ENCODE results near the gene LAMTOR2. TPM values are rescaled to one million over a fixed set of nuclear protein-coding genes. Genes with fewer than 3 reads are reported as not detected.
A peak's percentile ranks its signal among the peaks of the same experiment; 100 is the strongest.

Gene LAMTOR2
- polyA plus RNA-seq, 3 donors: 99.8 to 227 (median 210) TPM

GRCh38 chr1:156097499-156098178 is 43.1 kb downstream of the LAMTOR2 start:
- Histone ChIP-seq H3K79me2 (ENCODE audit: insufficient read depth, low read length) (no peaks in the 10 kb centered on the region), H3K9me3 (replicated peaks in 1 of 2; ENCODE audit: control insufficient read depth in 1 of 2, insufficient read depth in 1 of 2, low read length in 2 of 2) (peaks cover 0 to 4% of the 10 kb centered on the region in 2 donors), H3K36me3 (replicated peaks in 1 of 2; ENCODE audit: control insufficient read depth in 1 of 2, insufficient read depth in 2 of 2, low read length in 2 of 2) (no peaks in the 10 kb centered on the region), H3K4me1 (ENCODE audit: control insufficient read depth in 1 of 2, insufficient read depth in 2 of 2, low read length in 2 of 2) (peaks cover 11 to 20% of the 10 kb centered on the region in 2 donors), H3K9ac (ENCODE audit: insufficient read depth, low read length, poor library complexity, severe bottlenecking) (peak overlapping the region; percentile 41), H2AFZ (ENCODE audit: insufficient read depth, low read depth, low read length, poor library complexity, severe bottlenecking) (no peak overlapping the region), H3K4me2 (replicated peaks; ENCODE audit: extremely low read depth, low read length, poor library complexity, severe bottlenecking) (no peak overlapping the region), H4K20me1 (ENCODE audit: insufficient read depth, low read length) (no peaks in the 10 kb centered on the region), H3K27me3 (ENCODE audit: control insufficient read depth in 2 of 2, insufficient read depth in 2 of 2, low read length in 2 of 2) (peaks cover 59 to 100% of the 10 kb centered on the region in 2 donors), H3K27ac (ENCODE audit: low read depth in 1 of 2, low read length in 2 of 2) (peak overlapping the region in 1 of 2 donors; percentile 30), H3K4me3 (replicated peaks in 1 of 3; ENCODE audit: low read depth in 2 of 3, low read length in 3 of 3) (no peak overlapping the region)
- H3K9me3 Mint-ChIP-seq: peaks cover 0 to 15% (median 2%) of the 10 kb centered on the region in 7 donors
- DNase-seq: peak in 1 of 3 donors; percentile 42
- no peak for TF ChIP-seq CTCF (IDR thresholded peaks at IDR 0.05)
- H3K36me3 Mint-ChIP-seq: peaks cover 7 to 16% of the 10 kb centered on the region in 2 donors
- H3K27me3 Mint-ChIP-seq (ENCODE audit: low read depth in 3 of 3): peaks cover 91 to 99% (median 99%) of the 10 kb centered on the region in 3 donors
- 68% methylated on average over 4 of the region's 9 CpGs for WGBS (ENCODE audit: insufficient coverage)
- intact Hi-C loops (cut with micrococcal nuclease): loop anchor here (2.0 to 10.0 kb wide), 3 partner anchors 29 to 67 kb away; no protein-coding TSS in a partner anchor
- H3K4me3 Mint-ChIP-seq: peak overlapping the region; percentile 16 to 85
- peaks cover 24% of the 10 kb centered on the region for H3K4me1 Mint-ChIP-seq
- H3K27ac Mint-ChIP-seq: peak overlapping the region; percentile 78 to 97 (median 94)

GRCh38 chr1:156098784-156099183 is 44.2 kb downstream of the LAMTOR2 start:
- 83% methylated on average over 2 of the region's 2 CpGs for WGBS (ENCODE audit: insufficient coverage)
- intact Hi-C loops (cut with micrococcal nuclease): loop anchor here in 1 of 2 donors (10.0 kb wide), 1 partner anchor 66 kb away; no protein-coding TSS in a partner anchor

More at GRCh38 chr1:156098784-156099183, 44.2 kb downstream of the LAMTOR2 start:
- DNase-seq: no peak
- peaks cover 10 to 20% of the 10 kb centered on the region in 2 donors for H3K36me3 Mint-ChIP-seq
- peaks cover 0 to 15% (median 2%) of the 10 kb centered on the region in 7 donors for H3K9me3 Mint-ChIP-seq
- TF ChIP-seq CTCF (IDR thresholded peaks at IDR 0.05): no peak
- Histone ChIP-seq H4K20me1 (ENCODE audit: insufficient read depth, low read length) (no peaks in the 10 kb centered on the region), H3K4me3 (replicated peaks in 1 of 3; ENCODE audit: low read depth in 2 of 3, low read length in 3 of 3) (no peak overlapping the region), H3K9ac (ENCODE audit: insufficient read depth, low read length, poor library complexity, severe bottlenecking) (no peak overlapping the region), H3K36me3 (replicated peaks in 1 of 2; ENCODE audit: control insufficient read depth in 1 of 2, insufficient read depth in 2 of 2, low read length in 2 of 2) (no peaks in the 10 kb centered on the region), H3K27ac (ENCODE audit: low read depth in 1 of 2, low read length in 2 of 2) (no peak overlapping the region), H3K4me1 (ENCODE audit: control insufficient read depth in 1 of 2, insufficient read depth in 2 of 2, low read length in 2 of 2) (peaks cover 22 to 31% of the 10 kb centered on the region in 2 donors), H3K27me3 (ENCODE audit: control insufficient read depth in 2 of 2, insufficient read depth in 2 of 2, low read length in 2 of 2) (peaks cover 57 to 100% of the 10 kb centered on the region in 2 donors), H2AFZ (ENCODE audit: insufficient read depth, low read depth, low read length, poor library complexity, severe bottlenecking) (no peak overlapping the region), H3K79me2 (ENCODE audit: insufficient read depth, low read length) (no peaks in the 10 kb centered on the region), H3K9me3 (replicated peaks in 1 of 2; ENCODE audit: control insufficient read depth in 1 of 2, insufficient read depth in 1 of 2, low read length in 2 of 2) (peaks cover 0 to 4% of the 10 kb centered on the region in 2 donors), H3K4me2 (replicated peaks; ENCODE audit: extremely low read depth, low read length, poor library complexity, severe bottlenecking) (no peak overlapping the region)
- H3K27me3 Mint-ChIP-seq (ENCODE audit: low read depth in 3 of 3): peaks cover 92 to 100% (median 97%) of the 10 kb centered on the region in 3 donors
- peaks cover 34% of the 10 kb centered on the region for H3K4me1 Mint-ChIP-seq
- H3K4me3 Mint-ChIP-seq: peak overlapping the region in 1 of 2 donors; percentile 83
- peak overlapping the region in 2 of 7 donors; percentile 28 to 58 for H3K27ac Mint-ChIP-seq

Measured in CD14-positive monocyte (primary cell).